Measurements from ENCODE around the gene ACOT11. TPM values are rescaled to one million over a fixed set of nuclear protein-coding genes. Genes with fewer than 3 reads are reported as not detected.

ACOT11 gene
- total RNA-seq, 1 experiment from 2014 or later = 4.2 TPM

DNA sequence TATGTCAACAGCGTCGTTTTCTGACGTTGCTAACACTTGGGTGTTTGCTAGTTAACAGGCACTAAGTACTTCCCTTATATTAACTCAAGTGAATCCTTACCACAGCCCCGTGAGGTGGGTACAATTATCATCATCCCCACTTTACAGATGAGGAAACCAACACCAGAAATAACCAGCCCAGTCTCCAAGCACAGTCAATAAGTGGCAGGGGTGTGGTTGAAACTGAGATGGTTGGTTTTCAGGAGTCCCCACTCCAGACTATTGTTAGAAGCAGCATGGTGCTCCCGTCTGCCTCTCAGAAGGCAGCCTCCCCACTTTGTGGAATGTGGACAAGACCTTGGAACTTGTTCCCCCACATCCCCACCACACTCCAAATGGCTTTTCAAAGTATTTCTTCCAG lies 45.7 kb upstream of the ACOT11 start (continued):
- TF ChIP-seq NR2C2 (CRISPR knock-in tag; IDR thresholded peaks at IDR 0.05) = no peak
- TF ChIP-seq CREB1 (CRISPR knock-in tag; IDR thresholded peaks at IDR 0.05) = no peak
- TF ChIP-seq ESRRA (CRISPR knock-in tag; IDR thresholded peaks at IDR 0.05; ENCODE audit: borderline replicate concordance) = no peak
- TF ChIP-seq NFE2L1 (CRISPR knock-in tag; IDR thresholded peaks at IDR 0.05) = no peak

GRCh38 chr1:54506594-54506993 lies 41.4 kb upstream of the ACOT11 start:
- Mint-ChIP-seq H3K9me3 (no peaks in the 10 kb centered on the region), H3K4me3 (no peak overlapping the region), H3K27ac (no peak overlapping the region), H3K27me3 (ENCODE audit: low read depth) (no peaks in the 10 kb centered on the region), H3K36me3 (no peaks in the 10 kb centered on the region), H3K4me1 (peaks cover 18% of the 10 kb centered on the region)
- ChIA-PET CTCF (interaction anchor here (0.6 to 1.1 kb wide), 2 partner anchors 62 to 193 kb away, joined by 3 to 4 read pairs; no protein-coding TSS in a partner anchor), POLR2A (no interaction called here)
- no peak for DNase-seq (ENCODE audit: low spot score)
- TF ChIP-seq ZBTB21 (CRISPR knock-in tag; IDR thresholded peaks at IDR 0.05; ENCODE audit: borderline replicate concordance) (no peak), HMGA2 (CRISPR knock-in tag; IDR thresholded peaks at IDR 0.05) (no peak), CBFB (CRISPR knock-in tag; IDR thresholded peaks at IDR 0.05; ENCODE audit: low read depth) (no peak), JAZF1 (CRISPR knock-in tag; IDR thresholded peaks at IDR 0.05) (no peak), NFE2L1 (CRISPR knock-in tag; IDR thresholded peaks at IDR 0.05) (no peak), ERG (CRISPR knock-in tag; IDR thresholded peaks at IDR 0.05) (no peak), CDX4 (CRISPR knock-in tag; IDR thresholded peaks at IDR 0.05; ENCODE audit: borderline replicate concordance) (no peak), ATF2 (CRISPR knock-in tag; IDR thresholded peaks at IDR 0.05; ENCODE audit: borderline replicate concordance, low read depth) (no peak), CREM (CRISPR knock-in tag; IDR thresholded peaks at IDR 0.05) (no peak), SMAD4 (CRISPR knock-in tag; IDR thresholded peaks at IDR 0.05) (no peak), E2F5 (CRISPR knock-in tag; IDR thresholded peaks at IDR 0.05) (no peak), E2F4 (CRISPR knock-in tag; IDR thresholded peaks at IDR 0.05; ENCODE audit: borderline replicate concordance, low read depth) (no peak), RELA (CRISPR knock-in tag; IDR thresholded peaks at IDR 0.05; ENCODE audit: borderline replicate concordance) (no peak)
- TF ChIP-seq, protein P1, sequence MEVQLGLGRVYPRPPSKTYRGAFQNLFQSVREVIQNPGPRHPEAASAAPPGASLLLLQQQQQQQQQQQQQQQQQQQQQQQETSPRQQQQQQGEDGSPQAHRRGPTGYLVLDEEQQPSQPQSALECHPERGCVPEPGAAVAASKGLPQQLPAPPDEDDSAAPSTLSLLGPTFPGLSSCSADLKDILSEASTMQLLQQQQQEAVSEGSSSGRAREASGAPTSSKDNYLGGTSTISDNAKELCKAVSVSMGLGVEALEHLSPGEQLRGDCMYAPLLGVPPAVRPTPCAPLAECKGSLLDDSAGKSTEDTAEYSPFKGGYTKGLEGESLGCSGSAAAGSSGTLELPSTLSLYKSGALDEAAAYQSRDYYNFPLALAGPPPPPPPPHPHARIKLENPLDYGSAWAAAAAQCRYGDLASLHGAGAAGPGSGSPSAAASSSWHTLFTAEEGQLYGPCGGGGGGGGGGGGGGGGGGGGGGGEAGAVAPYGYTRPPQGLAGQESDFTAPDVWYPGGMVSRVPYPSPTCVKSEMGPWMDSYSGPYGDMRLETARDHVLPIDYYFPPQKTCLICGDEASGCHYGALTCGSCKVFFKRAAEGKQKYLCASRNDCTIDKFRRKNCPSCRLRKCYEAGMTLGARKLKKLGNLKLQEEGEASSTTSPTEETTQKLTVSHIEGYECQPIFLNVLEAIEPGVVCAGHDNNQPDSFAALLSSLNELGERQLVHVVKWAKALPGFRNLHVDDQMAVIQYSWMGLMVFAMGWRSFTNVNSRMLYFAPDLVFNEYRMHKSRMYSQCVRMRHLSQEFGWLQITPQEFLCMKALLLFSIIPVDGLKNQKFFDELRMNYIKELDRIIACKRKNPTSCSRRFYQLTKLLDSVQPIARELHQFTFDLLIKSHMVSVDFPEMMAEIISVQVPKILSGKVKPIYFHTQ (CRISPR knock-in tag; IDR thresholded peaks at IDR 0.05) = no peak
- TF ChIP-seq, protein P2, sequence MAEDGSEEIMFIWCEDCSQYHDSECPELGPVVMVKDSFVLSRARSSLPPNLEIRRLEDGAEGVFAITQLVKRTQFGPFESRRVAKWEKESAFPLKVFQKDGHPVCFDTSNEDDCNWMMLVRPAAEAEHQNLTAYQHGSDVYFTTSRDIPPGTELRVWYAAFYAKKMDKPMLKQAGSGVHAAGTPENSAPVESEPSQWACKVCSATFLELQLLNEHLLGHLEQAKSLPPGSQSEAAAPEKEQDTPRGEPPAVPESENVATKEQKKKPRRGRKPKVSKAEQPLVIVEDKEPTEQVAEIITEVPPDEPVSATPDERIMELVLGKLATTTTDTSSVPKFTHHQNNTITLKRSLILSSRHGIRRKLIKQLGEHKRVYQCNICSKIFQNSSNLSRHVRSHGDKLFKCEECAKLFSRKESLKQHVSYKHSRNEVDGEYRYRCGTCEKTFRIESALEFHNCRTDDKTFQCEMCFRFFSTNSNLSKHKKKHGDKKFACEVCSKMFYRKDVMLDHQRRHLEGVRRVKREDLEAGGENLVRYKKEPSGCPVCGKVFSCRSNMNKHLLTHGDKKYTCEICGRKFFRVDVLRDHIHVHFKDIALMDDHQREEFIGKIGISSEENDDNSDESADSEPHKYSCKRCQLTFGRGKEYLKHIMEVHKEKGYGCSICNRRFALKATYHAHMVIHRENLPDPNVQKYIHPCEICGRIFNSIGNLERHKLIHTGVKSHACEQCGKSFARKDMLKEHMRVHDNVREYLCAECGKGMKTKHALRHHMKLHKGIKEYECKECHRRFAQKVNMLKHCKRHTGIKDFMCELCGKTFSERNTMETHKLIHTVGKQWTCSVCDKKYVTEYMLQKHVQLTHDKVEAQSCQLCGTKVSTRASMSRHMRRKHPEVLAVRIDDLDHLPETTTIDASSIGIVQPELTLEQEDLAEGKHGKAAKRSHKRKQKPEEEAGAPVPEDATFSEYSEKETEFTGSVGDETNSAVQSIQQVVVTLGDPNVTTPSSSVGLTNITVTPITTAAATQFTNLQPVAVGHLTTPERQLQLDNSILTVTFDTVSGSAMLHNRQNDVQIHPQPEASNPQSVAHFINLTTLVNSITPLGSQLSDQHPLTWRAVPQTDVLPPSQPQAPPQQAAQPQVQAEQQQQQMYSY (CRISPR knock-in tag; IDR thresholded peaks at IDR 0.05) = no peak
- TF ChIP-seq, protein P3, sequence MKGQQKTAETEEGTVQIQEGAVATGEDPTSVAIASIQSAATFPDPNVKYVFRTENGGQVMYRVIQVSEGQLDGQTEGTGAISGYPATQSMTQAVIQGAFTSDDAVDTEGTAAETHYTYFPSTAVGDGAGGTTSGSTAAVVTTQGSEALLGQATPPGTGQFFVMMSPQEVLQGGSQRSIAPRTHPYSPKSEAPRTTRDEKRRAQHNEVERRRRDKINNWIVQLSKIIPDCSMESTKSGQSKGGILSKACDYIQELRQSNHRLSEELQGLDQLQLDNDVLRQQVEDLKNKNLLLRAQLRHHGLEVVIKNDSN (CRISPR knock-in tag; IDR thresholded peaks at IDR 0.05) = no peak
- no peak for ATAC-seq
